HEK293 (cell line): ENCODE data around the gene POLR2J2.
"Not testable (repeated sequence)": the region's sequence is repeated elsewhere in the genome, so short reads cannot be mapped to it uniquely, and the experiment has no call there.

ENCODE experiments used
- PRDM1 ChIP-seq: fragments of 450-650 bp; formaldehyde crosslinking; IDR thresholded peaks from 2 replicates; pipeline ENCODE4; 2016; ENCODE audit warnings: missing biosample characterization, missing genetic modification characterization
- RBAK ChIP-seq: fragments of 450-650 bp; formaldehyde crosslinking; IDR thresholded peaks from 2 replicates; pipeline ENCODE4 v1.5.1; 2016; ENCODE audit warnings: missing biosample characterization, missing genetic modification characterization
- TCF7L2 ChIP-seq: IDR thresholded peaks from 2 replicates; pipeline ENCODE4 v1.6.1; 2011; ENCODE audit warnings: low read depth, mild to moderate bottlenecking, inconsistent platforms, low read length, moderate library complexity, borderline replicate concordance
- ZNF211 ChIP-seq: fragments of 450-650 bp; formaldehyde crosslinking; IDR thresholded peaks from 2 replicates; pipeline ENCODE4 v1.5.1; 2016; ENCODE audit warnings: low read depth, missing biosample characterization, missing genetic modification characterization
- ZNF311 ChIP-seq: fragments of 450-650 bp; formaldehyde crosslinking; IDR thresholded peaks from 2 replicates; pipeline ENCODE4 v1.5.1; 2017; ENCODE audit warnings: missing biosample characterization, missing genetic modification characterization, borderline replicate concordance
- ZNF433 ChIP-seq: fragments of 450-650 bp; formaldehyde crosslinking; IDR thresholded peaks from 2 replicates; pipeline ENCODE4 v1.5.1; 2016; ENCODE audit warnings: missing biosample characterization, missing genetic modification characterization, low read depth
- ZNF501 ChIP-seq: fragments of 450-650 bp; formaldehyde crosslinking; IDR thresholded peaks from 2 replicates; pipeline ENCODE4 v1.5.1; 2016; ENCODE audit warnings: missing biosample characterization, missing genetic modification characterization
- ZNF510 ChIP-seq: fragments of 450-650 bp; formaldehyde crosslinking; IDR thresholded peaks from 2 replicates; pipeline ENCODE4 v1.5.1; 2018; ENCODE audit warnings: mild to moderate bottlenecking, missing genetic modification characterization, missing biosample characterization; ENCODE audit not compliant: insufficient replicate concordance
- ZNF549 ChIP-seq: fragments of 450-650 bp; IDR thresholded peaks from 2 replicates; pipeline ENCODE4 v1.5.1; 2018; ENCODE audit warnings: missing biosample characterization, missing genetic modification characterization, mild to moderate bottlenecking, inconsistent platforms, moderate library complexity
- ZNF707 ChIP-seq: fragments of 450-650 bp; formaldehyde crosslinking; IDR thresholded peaks from 2 replicates; pipeline ENCODE4 v1.5.1; 2016; ENCODE audit warnings: missing biosample characterization, missing genetic modification characterization
- TF ChIP-seq, protein P1 (sequence below): fragments of 450-650 bp; formaldehyde crosslinking; IDR thresholded peaks from 2 replicates; pipeline ENCODE4 v1.5.1; 2016; ENCODE audit warnings: missing biosample characterization, missing genetic modification characterization
- TF ChIP-seq, protein P2 (sequence below): fragments of 450-650 bp; formaldehyde crosslinking; IDR thresholded peaks from 2 replicates; pipeline ENCODE4 v1.5.1; 2016; ENCODE audit warnings: missing biosample characterization, missing genetic modification characterization
- TF ChIP-seq, protein P3 (sequence below): fragments of 450-650 bp; formaldehyde crosslinking; IDR thresholded peaks from 2 replicates; pipeline ENCODE4 v1.5.1; 2017; ENCODE audit warnings: missing biosample characterization, missing genetic modification characterization
- TF ChIP-seq, protein P4 (sequence below): fragments of 450-650 bp; formaldehyde crosslinking; IDR thresholded peaks from 2 replicates; pipeline ENCODE4 v1.5.1; 2016; ENCODE audit warnings: missing biosample characterization, missing genetic modification characterization

DNA sequence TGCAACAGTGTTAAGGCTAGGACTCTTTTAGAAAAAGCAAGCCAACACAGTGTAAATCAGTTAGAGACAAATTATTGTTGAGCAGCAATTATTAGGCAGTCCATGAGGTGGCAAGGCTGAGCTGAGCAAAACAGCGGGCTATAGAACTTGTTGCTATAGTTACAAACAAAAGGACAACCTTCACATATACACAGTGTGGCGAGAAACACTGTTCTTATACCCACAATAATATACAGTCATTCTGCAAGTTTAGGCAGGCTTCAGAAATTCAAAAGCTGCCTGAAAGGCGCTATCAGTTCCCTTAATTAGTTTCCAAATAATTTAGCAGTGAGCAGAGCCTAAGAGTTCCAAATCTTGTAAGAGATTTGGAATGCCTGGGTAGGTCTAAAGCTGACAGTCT is 44.3 kb upstream of the POLR2J2 start:
- TF ChIP-seq TCF7L2; ZNF510 (tag by site-specific recombination); PRDM1; ZNF211 (tag by site-specific recombination); ZNF549 (tag by site-specific recombination); ZNF311 (tag by site-specific recombination); ZNF433; ZNF707; RBAK (tag by site-specific recombination); ZNF501 (tag by site-specific recombination): not testable (repeated sequence)
- TF ChIP-seq, protein P1, sequence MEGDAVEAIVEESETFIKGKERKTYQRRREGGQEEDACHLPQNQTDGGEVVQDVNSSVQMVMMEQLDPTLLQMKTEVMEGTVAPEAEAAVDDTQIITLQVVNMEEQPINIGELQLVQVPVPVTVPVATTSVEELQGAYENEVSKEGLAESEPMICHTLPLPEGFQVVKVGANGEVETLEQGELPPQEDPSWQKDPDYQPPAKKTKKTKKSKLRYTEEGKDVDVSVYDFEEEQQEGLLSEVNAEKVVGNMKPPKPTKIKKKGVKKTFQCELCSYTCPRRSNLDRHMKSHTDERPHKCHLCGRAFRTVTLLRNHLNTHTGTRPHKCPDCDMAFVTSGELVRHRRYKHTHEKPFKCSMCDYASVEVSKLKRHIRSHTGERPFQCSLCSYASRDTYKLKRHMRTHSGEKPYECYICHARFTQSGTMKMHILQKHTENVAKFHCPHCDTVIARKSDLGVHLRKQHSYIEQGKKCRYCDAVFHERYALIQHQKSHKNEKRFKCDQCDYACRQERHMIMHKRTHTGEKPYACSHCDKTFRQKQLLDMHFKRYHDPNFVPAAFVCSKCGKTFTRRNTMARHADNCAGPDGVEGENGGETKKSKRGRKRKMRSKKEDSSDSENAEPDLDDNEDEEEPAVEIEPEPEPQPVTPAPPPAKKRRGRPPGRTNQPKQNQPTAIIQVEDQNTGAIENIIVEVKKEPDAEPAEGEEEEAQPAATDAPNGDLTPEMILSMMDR (tag by site-specific recombination): not testable (repeated sequence)
- TF ChIP-seq, protein P2, sequence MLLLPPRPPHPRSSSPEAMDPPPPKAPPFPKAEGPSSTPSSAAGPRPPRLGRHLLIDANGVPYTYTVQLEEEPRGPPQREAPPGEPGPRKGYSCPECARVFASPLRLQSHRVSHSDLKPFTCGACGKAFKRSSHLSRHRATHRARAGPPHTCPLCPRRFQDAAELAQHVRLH (tag by site-specific recombination): not testable (repeated sequence)
- TF ChIP-seq, protein P3, sequence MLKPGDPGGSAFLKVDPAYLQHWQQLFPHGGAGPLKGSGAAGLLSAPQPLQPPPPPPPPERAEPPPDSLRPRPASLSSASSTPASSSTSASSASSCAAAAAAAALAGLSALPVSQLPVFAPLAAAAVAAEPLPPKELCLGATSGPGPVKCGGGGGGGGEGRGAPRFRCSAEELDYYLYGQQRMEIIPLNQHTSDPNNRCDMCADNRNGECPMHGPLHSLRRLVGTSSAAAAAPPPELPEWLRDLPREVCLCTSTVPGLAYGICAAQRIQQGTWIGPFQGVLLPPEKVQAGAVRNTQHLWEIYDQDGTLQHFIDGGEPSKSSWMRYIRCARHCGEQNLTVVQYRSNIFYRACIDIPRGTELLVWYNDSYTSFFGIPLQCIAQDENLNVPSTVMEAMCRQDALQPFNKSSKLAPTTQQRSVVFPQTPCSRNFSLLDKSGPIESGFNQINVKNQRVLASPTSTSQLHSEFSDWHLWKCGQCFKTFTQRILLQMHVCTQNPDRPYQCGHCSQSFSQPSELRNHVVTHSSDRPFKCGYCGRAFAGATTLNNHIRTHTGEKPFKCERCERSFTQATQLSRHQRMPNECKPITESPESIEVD (tag by site-specific recombination): not testable (repeated sequence)
- TF ChIP-seq, protein P4, sequence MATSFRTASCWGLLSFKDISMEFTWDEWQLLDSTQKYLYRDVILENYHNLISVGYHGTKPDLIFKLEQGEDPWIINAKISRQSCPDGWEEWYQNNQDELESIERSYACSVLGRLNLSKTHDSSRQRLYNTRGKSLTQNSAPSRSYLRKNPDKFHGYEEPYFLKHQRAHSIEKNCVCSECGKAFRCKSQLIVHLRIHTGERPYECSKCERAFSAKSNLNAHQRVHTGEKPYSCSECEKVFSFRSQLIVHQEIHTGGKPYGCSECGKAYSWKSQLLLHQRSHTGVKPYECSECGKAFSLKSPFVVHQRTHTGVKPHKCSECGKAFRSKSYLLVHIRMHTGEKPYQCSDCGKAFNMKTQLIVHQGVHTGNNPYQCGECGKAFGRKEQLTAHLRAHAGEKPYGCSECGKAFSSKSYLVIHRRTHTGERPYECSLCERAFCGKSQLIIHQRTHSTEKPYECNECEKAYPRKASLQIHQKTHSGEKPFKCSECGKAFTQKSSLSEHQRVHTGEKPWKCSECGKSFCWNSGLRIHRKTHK (tag by site-specific recombination): not testable (repeated sequence)
